ENCODE measurements around the gene CHMP2A. TPM values are rescaled to one million over a fixed set of nuclear protein-coding genes. Genes with fewer than 3 reads are reported as not detected.

Gene CHMP2A
- total RNA-seq, 4 donors from 2014 or later: 104 to 129 (median 118) TPM

DNA sequence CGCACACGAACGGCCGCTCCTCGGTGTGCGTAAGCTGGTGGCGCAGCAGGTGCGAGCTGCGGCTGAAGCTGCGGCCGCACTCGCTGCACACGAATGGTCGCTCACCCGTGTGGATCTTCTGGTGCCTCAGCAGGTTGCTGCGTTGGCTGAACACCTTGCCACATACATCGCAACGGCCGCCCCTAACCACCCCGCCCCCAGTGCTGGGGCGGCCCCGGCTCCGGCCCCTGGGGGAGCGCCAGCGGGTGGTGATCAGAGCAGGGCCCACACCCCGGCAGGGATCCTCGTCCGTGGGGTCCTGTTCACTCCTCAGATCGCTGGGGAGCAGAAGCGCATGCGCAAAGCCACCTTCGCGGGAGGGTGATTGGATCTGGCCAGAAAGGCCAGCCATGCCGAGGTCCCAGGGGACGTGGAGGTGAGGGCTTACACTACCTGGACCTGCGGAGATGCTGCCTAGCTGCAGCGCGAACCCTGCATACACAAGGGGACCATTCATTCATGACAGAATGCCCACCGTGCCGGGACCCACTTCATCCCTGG is 8.2 kb upstream of the CHMP2A start:
- TF ChIP-seq POLR2A (IDR thresholded peaks at IDR 0.05): no peak
- TF ChIP-seq, protein P1, sequence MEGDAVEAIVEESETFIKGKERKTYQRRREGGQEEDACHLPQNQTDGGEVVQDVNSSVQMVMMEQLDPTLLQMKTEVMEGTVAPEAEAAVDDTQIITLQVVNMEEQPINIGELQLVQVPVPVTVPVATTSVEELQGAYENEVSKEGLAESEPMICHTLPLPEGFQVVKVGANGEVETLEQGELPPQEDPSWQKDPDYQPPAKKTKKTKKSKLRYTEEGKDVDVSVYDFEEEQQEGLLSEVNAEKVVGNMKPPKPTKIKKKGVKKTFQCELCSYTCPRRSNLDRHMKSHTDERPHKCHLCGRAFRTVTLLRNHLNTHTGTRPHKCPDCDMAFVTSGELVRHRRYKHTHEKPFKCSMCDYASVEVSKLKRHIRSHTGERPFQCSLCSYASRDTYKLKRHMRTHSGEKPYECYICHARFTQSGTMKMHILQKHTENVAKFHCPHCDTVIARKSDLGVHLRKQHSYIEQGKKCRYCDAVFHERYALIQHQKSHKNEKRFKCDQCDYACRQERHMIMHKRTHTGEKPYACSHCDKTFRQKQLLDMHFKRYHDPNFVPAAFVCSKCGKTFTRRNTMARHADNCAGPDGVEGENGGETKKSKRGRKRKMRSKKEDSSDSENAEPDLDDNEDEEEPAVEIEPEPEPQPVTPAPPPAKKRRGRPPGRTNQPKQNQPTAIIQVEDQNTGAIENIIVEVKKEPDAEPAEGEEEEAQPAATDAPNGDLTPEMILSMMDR (IDR thresholded peaks at IDR 0.05): no peak
- WGBS, 2 donors: 3 to 6% methylated on average over 33 to 36 of the region's 40 CpGs
- peak in 1 of 2 donors; percentile 85 for DNase-seq (ENCODE audit: low spot score in 2 of 2)
- no peak overlapping the region for H3K4me3 ChIP-seq (ENCODE audit: low read depth, poor library complexity, severe bottlenecking)
- intact Hi-C loops (cut with DNase I; ENCODE audit: low total_unique reads): no loop called here

DNA sequence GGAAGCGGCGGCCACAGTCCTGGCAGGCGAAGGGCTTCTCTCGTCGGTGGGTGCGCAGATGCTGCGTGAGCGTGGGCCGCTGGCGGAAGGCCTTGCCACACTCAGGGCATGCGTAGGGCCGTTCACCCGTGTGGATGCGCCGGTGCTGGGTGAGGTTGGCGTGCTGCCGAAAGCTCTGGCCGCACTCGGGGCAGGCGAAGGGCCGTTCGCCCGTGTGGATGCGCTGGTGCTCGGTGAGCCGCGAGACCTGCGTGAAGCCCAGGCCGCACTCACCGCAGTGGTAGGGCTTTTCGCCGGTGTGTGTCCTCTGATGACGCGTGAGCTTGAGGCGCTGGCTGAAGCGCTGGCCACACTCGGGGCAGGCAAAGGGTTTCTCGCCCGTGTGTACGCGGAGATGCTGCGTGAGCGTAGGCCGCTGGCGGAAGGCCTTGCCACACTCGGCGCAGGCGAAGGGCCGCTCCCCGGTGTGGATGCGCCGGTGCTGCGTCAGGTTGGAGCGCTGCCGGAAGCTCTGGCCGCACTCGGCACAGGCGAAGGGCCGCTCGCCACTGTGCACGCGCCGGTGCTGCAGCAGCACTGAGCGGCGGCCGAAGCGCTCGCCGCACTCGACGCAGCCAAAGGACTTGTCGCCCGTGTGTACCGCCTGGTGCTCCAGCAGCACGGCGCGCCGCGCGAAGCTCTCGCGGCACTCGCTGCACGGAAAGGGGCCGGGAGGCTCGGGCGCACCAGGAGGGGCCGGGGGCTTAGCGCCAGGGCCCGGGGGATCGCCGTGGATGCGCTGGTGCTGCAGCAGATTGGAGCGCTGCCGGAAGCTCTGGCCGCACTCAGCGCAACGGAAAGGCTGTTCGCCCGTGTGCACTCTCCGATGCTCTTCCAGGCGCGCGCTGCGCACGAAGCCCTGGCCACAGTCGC is 7.5 kb upstream of the CHMP2A start:
- no peak for TF ChIP-seq POLR2A (IDR thresholded peaks at IDR 0.05)
- TF ChIP-seq, protein P1 (IDR thresholded peaks at IDR 0.05): no peak
- WGBS, 2 donors: 4 to 9% methylated on average over 32 to 48 of the region's 107 CpGs
- peak in 1 of 2 donors; percentile 76 for DNase-seq (ENCODE audit: low spot score in 2 of 2)

DNA sequence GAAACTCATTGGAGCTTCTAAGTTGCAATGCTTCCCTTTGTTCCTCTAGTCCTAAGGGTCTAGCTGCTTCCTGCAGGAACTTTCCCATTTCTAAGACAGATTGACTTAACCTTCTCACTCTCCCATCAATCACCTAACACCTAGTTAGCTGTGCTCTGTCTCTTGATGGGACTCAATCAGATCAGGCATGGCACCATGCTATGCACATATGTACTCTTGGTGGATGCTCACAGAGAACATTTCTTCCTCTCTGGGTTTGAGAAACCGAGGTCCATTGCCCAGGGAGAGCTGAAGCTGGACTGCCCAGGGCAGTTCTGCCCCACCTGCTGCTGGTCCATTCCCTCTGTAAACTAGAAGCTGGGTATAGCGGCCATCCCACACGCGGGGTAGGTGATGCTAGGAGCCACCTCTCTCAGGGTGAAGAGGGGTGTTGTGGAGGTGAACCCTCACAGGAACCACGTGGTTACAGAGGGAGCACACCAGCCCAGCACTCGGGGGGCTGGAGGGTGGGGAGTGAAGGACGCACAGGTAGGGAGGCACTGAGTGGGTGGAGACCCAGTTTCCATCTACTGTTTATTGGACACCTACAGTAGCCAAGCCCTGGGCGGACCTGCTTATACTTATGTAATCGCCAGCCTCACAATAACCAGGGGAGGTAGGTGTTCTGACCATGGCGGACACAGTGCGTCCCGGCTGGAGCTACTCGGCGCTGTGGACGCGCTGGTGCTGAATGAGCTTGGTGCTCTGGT is 6.6 kb upstream of the CHMP2A start:
- intact Hi-C loops (cut with DNase I; ENCODE audit: low total_unique reads): no loop called here
- TF ChIP-seq, protein P1 (IDR thresholded peaks at IDR 0.05): no peak
- no peak for TF ChIP-seq POLR2A (IDR thresholded peaks at IDR 0.05)
- DNase-seq (ENCODE audit: low spot score in 2 of 2): no peak
- 47 to 57% methylated on average over 16 of the region's 16 CpGs for WGBS, 2 donors
- H3K4me3 ChIP-seq (ENCODE audit: low read depth, poor library complexity, severe bottlenecking): no peak overlapping the region

More for the DNA sequence above, 7.5 kb upstream of the CHMP2A start:
- peak overlapping the region; percentile 16 for H3K4me3 ChIP-seq (ENCODE audit: low read depth, poor library complexity, severe bottlenecking)
- intact Hi-C loops (cut with DNase I; ENCODE audit: low total_unique reads): no loop called here

DNA sequence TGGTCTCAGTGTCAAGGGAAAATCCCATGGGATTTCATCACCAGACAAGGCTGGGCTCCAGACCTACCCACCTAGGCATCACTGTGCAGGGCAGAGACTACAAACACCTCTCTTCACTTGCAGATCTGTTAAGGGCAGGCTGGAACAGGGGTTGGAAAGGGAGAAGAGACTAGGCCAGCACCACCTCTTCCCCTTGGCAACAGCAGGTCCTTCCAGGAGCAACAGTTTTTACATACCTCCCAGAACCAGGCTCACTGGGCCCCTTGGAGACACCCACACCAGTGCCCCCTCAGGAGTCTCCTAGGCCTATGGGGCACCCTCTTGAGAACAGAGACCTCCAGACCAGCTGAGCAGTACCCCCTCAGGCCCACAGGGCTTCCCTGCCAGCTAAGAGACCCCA is 6.0 kb upstream of the CHMP2A start:
- peak in 1 of 2 donors; percentile 79 for DNase-seq (ENCODE audit: low spot score in 2 of 2)
- TF ChIP-seq POLR2A (IDR thresholded peaks at IDR 0.05): no peak
- TF ChIP-seq, protein P1 (IDR thresholded peaks at IDR 0.05): no peak
- intact Hi-C loops (cut with DNase I; ENCODE audit: low total_unique reads): no loop called here
- no peak overlapping the region for H3K4me3 ChIP-seq (ENCODE audit: low read depth, poor library complexity, severe bottlenecking)

DNA sequence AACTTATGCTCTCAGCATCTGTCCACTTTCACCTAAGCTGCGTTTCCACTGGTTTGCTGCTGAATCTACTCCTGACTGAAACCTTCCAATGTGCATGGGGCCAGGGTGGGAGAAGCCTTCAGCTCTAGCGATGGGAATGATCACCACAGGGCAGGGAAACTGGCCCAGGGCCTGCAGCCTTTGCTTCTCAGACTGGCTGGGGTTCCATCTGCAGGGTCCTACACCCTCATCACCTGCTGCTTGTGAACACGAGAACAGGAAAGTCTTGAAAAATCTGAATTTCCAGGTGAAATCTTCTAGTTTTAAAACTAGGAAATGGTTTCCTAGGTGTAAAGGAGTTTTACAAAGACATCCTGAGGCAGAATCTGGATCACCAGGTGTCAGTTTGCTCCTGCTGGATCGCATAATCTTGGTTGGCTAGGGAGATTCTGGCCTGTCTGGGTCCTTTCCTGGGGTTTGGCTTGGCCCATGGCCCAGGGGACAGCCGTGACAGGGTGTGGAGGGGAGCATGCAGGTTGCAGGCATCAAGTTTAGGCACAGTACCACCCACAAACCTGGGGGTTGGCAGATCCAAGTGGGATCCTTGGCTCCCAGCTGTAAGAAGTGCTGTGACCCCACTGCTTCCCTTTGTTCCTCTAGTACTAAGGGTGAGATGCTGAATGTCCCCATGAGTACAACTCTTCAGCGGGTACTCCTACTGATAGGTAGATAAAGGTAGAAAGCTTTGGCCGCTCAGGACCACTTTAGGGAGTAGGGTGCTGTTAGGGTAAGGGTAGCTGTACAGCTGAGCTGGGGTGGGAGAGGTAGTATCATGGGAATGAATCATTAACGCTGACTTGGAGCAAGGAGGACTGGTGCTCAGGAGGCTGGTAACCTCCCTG is 5.3 kb upstream of the CHMP2A start:
- 68 to 77% methylated on average over 8 of the region's 8 CpGs for WGBS, 2 donors
- peak in 1 of 2 donors; percentile 86 for DNase-seq (ENCODE audit: low spot score in 2 of 2)
- intact Hi-C loops (cut with DNase I; ENCODE audit: low total_unique reads): no loop called here
- TF ChIP-seq, protein P1 (IDR thresholded peaks at IDR 0.05): no peak
- no peak for TF ChIP-seq POLR2A (IDR thresholded peaks at IDR 0.05)
- peak overlapping the region; percentile 61 for H3K4me3 ChIP-seq (ENCODE audit: low read depth, poor library complexity, severe bottlenecking)

Measured in lower leg skin (tissue), 4 donors.